A673 (cell line): Measurements from ENCODE around the gene MATN4. TPM values are rescaled to one million over a fixed set of nuclear protein-coding genes. Genes with fewer than 3 reads are reported as not detected.
"Not testable (repeated sequence)": the region's sequence is repeated elsewhere in the genome, so short reads cannot be mapped to it uniquely, and the experiment has no call there.

Experiments used
- BruUV-seq: library from RNA; stranded (reverse); fragments of 400-500 nt; replicated peaks from 2 replicates; lab custom pipeline; 2021; lab: Mats Ljungman, UMichigan
- CTCF ChIA-PET: fragments of 300-600 bp; sonication (Branson Sonifier 250); formaldehyde crosslinking; loops from one replicate; lab custom pipeline; 2022; ENCODE audit warnings: antibody characterized with exemption; lab: Charles Lee
- POLR2A ChIA-PET: fragments of 300-600 bp; sonication (Branson Sonifier 250); formaldehyde crosslinking; loops from one replicate; lab custom pipeline; 2022; ENCODE audit warnings: antibody characterized with exemption; ENCODE audit not compliant: low non-redundant PET; lab: Charles Lee
- DNase-seq: peaks from one replicate; pipeline ENCODE4 v3.0.0-alpha.2; 2015; ENCODE audit warnings: low spot score
- H3K27ac ChIP-seq: fragments of 200-600 bp; sonication (generic); 2 replicates; pipeline ENCODE4 v1.5.1; 2016; ENCODE audit warnings: mixed run types, low read depth, mild to moderate bottlenecking, mixed read lengths, antibody characterized with exemption, low read length; ENCODE audit not compliant: poor library complexity, severe bottlenecking
- H3K27me3 ChIP-seq: fragments of 200-600 bp; sonication (generic); replicated peaks from 2 replicates; pipeline ENCODE4 v1.6.1; 2017; ENCODE audit warnings: mixed run types, low read depth, mild to moderate bottlenecking, mixed read lengths, antibody characterized with exemption, low read length; ENCODE audit not compliant: insufficient read depth, poor library complexity
- H3K36me3 ChIP-seq: fragments of 200-600 bp; sonication (generic); 2 replicates; pipeline ENCODE4 v1.6.1; 2016; ENCODE audit warnings: mixed run types, mild to moderate bottlenecking, mixed read lengths, antibody characterized with exemption, low read length; ENCODE audit not compliant: insufficient read depth, poor library complexity, severe bottlenecking
- H3K4me1 ChIP-seq: fragments of 200-600 bp; sonication (generic); 2 replicates; pipeline ENCODE4 v1.6.1; 2017; ENCODE audit warnings: mixed run types, mild to moderate bottlenecking, mixed read lengths, antibody characterized with exemption, low read length; ENCODE audit not compliant: insufficient read depth, poor library complexity, severe bottlenecking
- H3K4me3 ChIP-seq: fragments of 200-600 bp; sonication (generic); 2 replicates; pipeline ENCODE4 v1.5.1; 2016; ENCODE audit warnings: low read depth, mixed run types, mild to moderate bottlenecking, mixed read lengths, low read length; ENCODE audit not compliant: poor library complexity, severe bottlenecking
- H3K9me3 ChIP-seq: fragments of 200-600 bp; sonication (generic); 2 replicates; pipeline ENCODE4 v1.6.1; 2016; ENCODE audit warnings: mixed run types, low read depth, mild to moderate bottlenecking, mixed read lengths, antibody characterized with exemption, low read length; ENCODE audit not compliant: poor library complexity, severe bottlenecking
- EZH2 ChIP-seq: fragments of 200-600 bp; sonication (generic); IDR thresholded peaks from 2 replicates; pipeline ENCODE4 v1.6.1; 2017; ENCODE audit warnings: borderline replicate concordance, low read depth, mild to moderate bottlenecking, mixed read lengths, antibody characterized with exemption, low read length; ENCODE audit not compliant: poor library complexity, severe bottlenecking
- intact Hi-C: fragments of 100-400 bp; cut with micrococcal nuclease; formaldehyde crosslinking; loops from one replicate; pipeline ENCODE4 v1.10.0; 2022; ENCODE audit not compliant: unreplicated experiment
- total RNA-seq: library from RNA; stranded (reverse); gene quantifications from 2 replicates; pipeline ENCODE4 v1.2.3, GENCODE V29; 2021
- TF ChIP-seq, protein P1 (sequence below): fragments of 300-800, 200-600 bp; sonication (generic); conservative IDR thresholded peaks from 2 replicates; pipeline ENCODE4 v1.5.1; 2017; ENCODE audit warnings: low read depth, mild to moderate bottlenecking, antibody characterized with exemption, low read length, moderate library complexity, mixed read lengths

MATN4 gene
- total RNA-seq, 1 experiment from 2014 or later = 0.28 TPM

GRCh38 chr20:45354423-45355208, 46.5 kb upstream of the MATN4 start:
- Histone ChIP-seq H3K27ac (no peak overlapping the region), H3K4me1 (peaks cover 6% of the 10 kb centered on the region), H3K36me3 (no peaks in the 10 kb centered on the region), H3K4me3 (no peak overlapping the region), H3K27me3 (no peaks in the 10 kb centered on the region), H3K9me3 (no peaks in the 10 kb centered on the region)
- no TSS peak for BruUV-seq
- no peak for DNase-seq
- intact Hi-C loops = no loop called here
- no peak for TF ChIP-seq EZH2
- TF ChIP-seq, protein P1, sequence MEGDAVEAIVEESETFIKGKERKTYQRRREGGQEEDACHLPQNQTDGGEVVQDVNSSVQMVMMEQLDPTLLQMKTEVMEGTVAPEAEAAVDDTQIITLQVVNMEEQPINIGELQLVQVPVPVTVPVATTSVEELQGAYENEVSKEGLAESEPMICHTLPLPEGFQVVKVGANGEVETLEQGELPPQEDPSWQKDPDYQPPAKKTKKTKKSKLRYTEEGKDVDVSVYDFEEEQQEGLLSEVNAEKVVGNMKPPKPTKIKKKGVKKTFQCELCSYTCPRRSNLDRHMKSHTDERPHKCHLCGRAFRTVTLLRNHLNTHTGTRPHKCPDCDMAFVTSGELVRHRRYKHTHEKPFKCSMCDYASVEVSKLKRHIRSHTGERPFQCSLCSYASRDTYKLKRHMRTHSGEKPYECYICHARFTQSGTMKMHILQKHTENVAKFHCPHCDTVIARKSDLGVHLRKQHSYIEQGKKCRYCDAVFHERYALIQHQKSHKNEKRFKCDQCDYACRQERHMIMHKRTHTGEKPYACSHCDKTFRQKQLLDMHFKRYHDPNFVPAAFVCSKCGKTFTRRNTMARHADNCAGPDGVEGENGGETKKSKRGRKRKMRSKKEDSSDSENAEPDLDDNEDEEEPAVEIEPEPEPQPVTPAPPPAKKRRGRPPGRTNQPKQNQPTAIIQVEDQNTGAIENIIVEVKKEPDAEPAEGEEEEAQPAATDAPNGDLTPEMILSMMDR = no peak
- ChIA-PET CTCF (no interaction called here), POLR2A (interaction anchor here (0.9 kb wide), 1 partner anchor 51 kb away, joined by 6 read pairs; no protein-coding TSS in a partner anchor)

GRCh38 chr20:45353746-45354145, 45.6 kb upstream of the MATN4 start:
- POLR2A ChIA-PET = no interaction called here
- no peak overlapping the region for H3K27ac ChIP-seq
- no peaks in the 10 kb centered on the region for H3K36me3 ChIP-seq
- H3K9me3 ChIP-seq = no peaks in the 10 kb centered on the region
- DNase-seq = no peak
- H3K27me3 ChIP-seq = no peaks in the 10 kb centered on the region
- no TSS peak for BruUV-seq
- H3K4me3 ChIP-seq = no peak overlapping the region
- intact Hi-C loops = no loop called here
- CTCF ChIA-PET = no interaction called here
- H3K4me1 ChIP-seq = peaks cover 10% of the 10 kb centered on the region
- TF ChIP-seq, protein P1 = no peak
- TF ChIP-seq EZH2 = no peak

GRCh38 chr20:45352729-45353128, 44.6 kb upstream of the MATN4 start:
- DNase-seq = no peak
- no peak for TF ChIP-seq EZH2
- TF ChIP-seq, protein P1 = no peak
- H3K4me3 ChIP-seq = no peak overlapping the region
- ChIA-PET CTCF (interaction anchor here (0.7 kb wide), 1 partner anchor 9 kb away, joined by 3 read pairs; no protein-coding TSS in a partner anchor), POLR2A (no interaction called here)
- peaks cover 8% of the 10 kb centered on the region for H3K4me1 ChIP-seq
- H3K9me3 ChIP-seq = no peaks in the 10 kb centered on the region
- no peaks in the 10 kb centered on the region for H3K27me3 ChIP-seq
- intact Hi-C loops = no loop called here
- BruUV-seq = no TSS peak
- H3K27ac ChIP-seq = no peak overlapping the region
- H3K36me3 ChIP-seq = no peaks in the 10 kb centered on the region

DNA sequence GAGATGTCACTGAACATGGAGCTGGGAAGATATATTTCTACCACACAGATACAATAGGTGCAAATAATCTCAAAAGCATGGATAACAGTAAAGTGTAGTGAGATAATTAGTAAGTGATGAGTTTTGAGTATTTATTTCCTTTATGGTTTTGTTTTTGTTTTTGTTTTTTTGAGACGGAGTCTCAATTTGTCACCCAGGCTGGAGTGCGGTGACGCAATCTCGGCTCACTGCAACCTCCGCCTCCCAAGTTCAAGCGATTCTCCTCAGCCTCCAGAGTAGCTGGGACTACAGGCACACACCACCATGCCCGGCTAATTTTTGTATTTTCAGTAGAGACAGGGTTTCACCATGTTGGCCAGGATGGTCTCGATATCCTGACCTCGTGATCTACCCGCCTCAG, 42.7 kb upstream of the MATN4 start:
- H3K4me3 ChIP-seq, H3K36me3 ChIP-seq, CTCF ChIA-PET, H3K27me3 ChIP-seq, BruUV-seq, H3K27ac ChIP-seq, H3K9me3 ChIP-seq, POLR2A ChIA-PET, DNase-seq, intact Hi-C loops: not testable (repeated sequence)
- peaks cover 23% of the 10 kb centered on the region for H3K4me1 ChIP-seq
